HG03571 (cell line): ENCODE measurements around the gene MSRB3.
"Not testable (repeated sequence)": the region's sequence is repeated elsewhere in the genome, so short reads cannot be mapped to it uniquely, and the experiment has no call there.

Source experiments
- ATAC-seq: cut with Tn5 transposase; IDR thresholded peaks from one replicate; pipeline ENCODE4 v1.9.1; 2021; ENCODE audit not compliant: unreplicated experiment

MSRB3 gene

DNA sequence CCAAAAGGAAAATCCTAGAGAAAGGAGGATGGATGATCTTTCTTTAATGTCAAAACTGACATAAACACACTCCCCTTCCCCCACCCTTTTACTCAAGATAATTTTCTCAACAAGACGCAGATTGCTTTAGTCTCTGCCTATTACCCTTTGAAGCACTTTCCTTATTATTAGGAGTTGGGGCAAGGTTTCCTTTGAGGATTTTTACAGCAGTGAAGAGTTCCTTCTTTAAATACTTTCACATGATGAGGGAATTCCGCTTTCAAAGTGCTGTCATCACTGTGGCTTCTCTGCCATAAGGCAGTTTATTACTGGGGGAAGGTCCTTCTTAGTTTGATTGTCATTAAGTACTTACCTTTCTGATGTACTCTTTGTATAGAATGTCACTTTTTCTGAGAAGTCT is 172.1 kb downstream of the MSRB3 start:
- no peak for ATAC-seq

DNA sequence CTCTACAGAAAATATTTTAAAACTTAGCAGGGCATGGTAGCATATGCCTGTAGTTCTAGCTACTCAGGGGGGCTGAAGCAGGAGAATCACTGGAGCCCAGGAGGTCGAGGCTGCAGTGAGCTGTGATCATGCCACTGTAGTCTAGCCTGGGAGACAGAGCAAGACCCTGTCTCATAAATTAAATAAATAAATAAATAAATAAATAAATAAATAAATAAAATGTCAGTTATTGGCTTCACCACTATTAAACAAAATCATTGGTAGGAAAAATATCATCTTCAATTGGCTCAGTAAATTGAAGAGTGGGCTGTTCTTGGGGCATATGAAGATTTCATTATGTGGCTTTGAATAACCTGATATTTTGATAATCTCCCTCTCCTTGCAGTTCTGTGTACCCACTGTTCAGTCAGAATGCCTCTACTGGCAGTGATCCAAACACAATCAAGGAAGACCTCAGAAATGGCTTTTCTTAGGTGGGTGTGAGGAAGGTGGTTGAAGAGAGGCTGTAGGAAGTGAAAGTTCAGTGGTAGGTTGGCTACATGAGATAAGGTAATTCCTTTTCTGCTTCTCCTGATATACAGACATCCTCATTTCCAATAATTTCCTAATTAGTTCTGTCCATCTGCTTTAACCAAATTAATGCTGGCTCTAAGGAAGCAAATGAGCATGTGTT is 175.8 kb downstream of the MSRB3 start:
- no peak for ATAC-seq

- ATAC-seq: not testable (repeated sequence)
These were observed 178.9 kb downstream of the MSRB3 start for GRCh38 chr12:65457341-65457740.

GRCh38 chr12:65458718-65459117 is 180.2 kb downstream of the MSRB3 start:
- no peak for ATAC-seq

GRCh38 chr12:65459545-65459944 is 181.1 kb downstream of the MSRB3 start:
- ATAC-seq: no peak

DNA sequence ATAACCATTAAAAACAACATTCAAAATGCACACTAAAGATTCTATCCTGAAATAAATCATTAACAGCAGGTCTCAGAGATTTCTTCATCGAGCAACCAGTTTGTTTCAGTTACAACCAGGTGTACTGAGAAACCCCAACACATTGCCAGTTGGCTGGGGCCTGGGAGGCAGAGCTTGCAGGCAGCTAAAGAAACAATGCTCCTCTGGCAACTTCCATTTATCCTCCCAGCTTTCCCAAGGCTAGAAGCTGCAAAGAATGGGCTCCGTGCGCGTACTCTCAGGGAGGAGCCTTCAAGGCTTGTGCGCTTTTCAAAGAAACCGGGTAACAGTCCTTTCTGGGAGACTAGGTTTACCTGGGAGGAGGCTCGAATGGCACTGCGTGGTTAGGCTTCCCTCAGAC is 181.6 kb downstream of the MSRB3 start:
- no peak for ATAC-seq

- ATAC-seq: no peak
These were observed 182.5 kb downstream of the MSRB3 start for GRCh38 chr12:65461017-65461416.

DNA sequence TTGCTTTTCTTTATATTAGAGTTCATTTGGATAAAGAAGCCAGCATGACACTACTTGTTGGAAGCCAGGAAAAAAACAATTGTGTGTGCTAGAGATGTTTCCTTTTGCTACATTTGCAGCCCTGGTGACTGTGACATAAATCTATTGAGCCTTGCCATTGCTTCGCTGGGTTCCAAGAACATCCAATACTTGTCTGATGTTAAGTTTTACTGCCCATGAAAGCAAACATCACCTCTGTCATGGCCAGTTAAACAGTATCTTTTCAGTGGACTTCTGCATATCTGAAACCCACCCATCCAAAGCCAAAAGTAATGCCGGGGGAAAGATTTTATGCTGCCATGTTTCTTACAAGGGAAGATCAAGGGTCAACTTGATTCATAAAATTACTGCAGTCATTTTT is 184.0 kb downstream of the MSRB3 start:
- no peak for ATAC-seq

- no peak for ATAC-seq
These were observed 184.6 kb downstream of the MSRB3 start for GRCh38 chr12:65463082-65463481.

- ATAC-seq: no peak
These were observed 185.1 kb downstream of the MSRB3 start for GRCh38 chr12:65463611-65464010.

GRCh38 chr12:65464930-65465329 is 186.4 kb downstream of the MSRB3 start:
- no peak for ATAC-seq

DNA sequence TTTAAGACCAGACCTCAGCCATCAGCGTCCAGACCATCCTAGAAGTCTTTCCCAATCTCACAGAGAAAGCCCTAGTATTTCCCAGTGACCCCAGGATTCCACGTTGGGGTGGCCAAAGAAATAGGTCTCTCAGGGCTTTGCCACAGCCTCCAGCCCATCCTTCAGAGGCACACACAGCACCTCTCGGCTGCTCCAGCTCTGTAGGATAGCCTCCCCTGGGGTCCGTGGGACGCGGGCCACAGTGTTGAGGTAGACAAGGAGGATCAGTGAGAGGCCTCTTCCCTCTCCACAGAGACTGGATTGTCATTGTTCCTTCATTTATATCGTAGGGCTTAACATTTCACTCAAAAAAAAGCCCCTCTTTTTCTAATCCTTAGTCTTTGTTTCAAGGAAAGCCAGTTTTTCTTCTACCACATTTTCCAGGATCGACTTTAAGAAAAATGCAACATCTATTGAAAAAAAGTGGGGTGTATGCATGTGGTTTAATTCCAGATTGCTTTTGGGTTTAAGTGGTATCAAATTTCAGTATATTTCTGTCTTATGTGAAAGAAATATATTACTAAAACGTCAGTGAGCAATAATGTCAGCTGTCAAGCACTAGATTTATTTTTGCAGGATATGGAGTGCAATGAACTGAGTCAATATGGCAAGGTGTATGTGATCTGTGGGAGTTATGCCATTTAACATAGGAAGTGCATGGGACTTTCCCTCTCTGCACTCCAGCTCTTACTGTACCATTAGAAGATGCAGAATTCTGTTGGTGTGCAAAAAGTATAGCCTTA is 187.5 kb downstream of the MSRB3 start:
- no peak for ATAC-seq

- ATAC-seq: no peak
These were observed 188.4 kb downstream of the MSRB3 start for GRCh38 chr12:65466911-65467310.

DNA sequence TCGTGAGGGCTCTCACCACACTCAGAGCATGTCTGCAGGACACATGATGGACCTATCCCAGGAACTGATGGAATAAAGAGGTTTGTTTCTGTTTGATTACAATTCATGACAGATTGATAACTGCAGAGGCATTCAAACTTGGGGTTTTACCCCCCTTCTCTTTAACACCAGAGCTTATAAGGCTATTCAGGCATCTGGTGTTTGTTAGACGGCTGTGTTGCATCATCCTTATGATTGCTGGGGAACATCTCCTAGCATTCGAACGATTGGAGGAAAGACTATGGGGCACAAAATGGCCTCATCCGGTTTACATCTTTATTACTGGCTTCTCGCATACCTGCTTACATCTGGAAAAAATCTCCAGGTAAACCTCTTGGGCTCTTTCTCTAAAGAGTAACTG is 191.8 kb downstream of the MSRB3 start:
- ATAC-seq: no peak

GRCh38 chr12:65472079-65472478 is 193.6 kb downstream of the MSRB3 start:
- no peak for ATAC-seq

DNA sequence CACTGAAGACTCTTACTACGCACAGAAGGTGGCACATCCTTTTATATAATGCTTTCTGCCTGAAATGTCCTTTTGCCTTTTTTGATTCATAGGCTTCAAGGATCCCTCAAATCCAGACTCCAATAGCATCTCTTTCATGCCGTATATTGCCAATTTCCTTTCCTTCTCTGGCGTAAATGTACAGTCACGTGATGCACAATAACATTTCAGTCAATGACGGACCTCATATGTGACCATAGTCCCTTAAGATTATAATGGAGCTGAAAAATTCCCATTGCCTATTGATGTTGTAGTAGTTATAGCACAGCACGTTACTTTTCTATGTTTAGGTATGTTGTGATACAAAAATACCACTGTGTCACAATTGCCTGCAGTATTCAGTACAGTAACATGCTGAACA is 196.3 kb downstream of the MSRB3 start:
- no peak for ATAC-seq

DNA sequence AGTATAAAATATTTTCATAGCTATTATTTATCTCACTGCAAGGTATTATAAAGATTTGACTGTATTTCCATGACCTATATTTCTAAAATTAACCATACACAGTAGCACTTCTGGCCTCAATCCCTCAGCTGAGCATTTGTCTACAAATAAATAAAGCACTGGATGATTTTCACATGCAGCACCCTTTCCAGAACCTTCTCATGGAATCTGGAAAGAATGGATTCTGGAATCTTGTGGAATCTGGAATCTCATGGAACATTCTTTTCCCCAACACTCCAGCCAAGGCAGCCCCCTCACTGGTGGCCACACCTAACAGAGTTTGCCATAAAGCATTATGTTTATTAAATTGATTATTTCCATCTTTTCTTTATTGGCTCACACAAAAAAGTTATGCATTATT is 199.2 kb downstream of the MSRB3 start:
- ATAC-seq: no peak

DNA sequence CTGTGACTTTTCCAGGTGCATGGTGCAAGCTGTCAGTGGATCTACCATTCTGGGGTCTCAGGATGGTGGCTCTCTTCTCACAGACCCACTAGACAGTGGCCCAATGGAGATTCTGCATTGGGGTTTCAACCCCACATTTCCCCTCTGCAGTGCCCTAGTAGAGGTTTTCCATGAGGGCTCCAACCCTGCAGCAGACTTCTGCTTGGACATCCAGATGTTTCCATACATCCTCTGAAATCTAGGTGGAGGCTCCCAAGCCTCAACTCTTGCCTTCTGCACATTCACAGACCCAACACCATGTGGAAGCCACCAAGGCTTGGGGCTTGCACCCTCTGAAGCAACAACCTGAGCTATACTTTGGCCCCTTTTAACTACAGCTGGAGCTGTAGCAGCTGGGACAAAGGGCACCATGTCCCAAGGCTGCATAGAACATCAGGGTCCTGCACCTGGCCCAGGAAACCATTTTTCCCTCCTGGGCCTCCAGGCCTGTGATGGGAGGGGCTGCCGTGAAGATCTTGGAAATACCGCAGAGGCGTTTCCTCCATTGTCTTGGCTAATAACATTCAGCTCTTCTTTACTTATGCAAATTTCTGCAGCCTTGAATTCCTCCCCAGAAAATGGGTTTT is 205.5 kb downstream of the MSRB3 start:
- ATAC-seq: not testable (repeated sequence)

- no peak for ATAC-seq
These were observed 209.7 kb downstream of the MSRB3 start for GRCh38 chr12:65488197-65488596.

- no peak for ATAC-seq
These were observed 211.8 kb downstream of the MSRB3 start for GRCh38 chr12:65490250-65490649.

DNA sequence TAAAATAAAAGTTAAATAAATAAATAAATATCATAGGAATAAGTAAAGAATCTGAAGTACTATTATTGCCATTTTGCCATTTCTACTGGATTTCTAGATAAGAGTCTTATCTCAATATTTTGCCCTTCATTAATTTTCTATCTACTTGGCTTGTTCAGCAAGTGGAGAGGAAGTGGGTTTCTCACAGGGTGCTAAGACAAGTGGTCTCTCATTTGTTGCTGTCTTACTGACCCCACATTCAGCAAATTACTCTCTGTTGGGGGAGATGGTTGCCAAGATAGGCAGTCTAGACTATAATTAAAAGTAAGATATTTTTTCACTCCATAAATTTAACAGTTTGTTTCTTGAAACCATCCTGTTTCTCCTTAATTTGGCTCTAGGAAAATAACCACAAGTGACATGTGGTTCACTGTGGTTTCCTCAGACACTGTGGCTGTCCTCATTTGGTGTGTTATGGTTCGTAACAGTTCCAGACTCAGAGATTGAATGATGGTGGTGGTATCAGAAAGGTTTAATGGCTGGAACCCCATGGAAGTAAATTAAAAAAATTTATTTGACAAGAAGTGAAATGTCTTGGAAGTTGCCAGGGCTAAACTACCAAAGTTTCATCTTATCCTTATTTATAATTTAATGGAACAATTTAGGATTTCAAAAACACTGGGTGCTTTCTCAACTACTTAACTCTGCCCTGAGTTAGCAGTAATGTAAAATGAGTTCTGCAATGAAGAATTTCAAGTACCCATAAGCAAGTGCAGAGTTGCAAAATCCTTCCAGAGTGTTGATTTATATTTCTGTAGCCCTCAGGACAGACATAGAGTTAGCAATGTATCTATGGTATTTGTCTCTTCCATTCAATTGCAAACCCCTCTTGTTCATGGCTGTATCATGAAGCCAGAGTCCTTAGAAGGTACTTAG is 214.8 kb downstream of the MSRB3 start:
- ATAC-seq: no peak
